ENCODE measurements around the gene DUSP8. TPM values are rescaled to one million over a fixed set of nuclear protein-coding genes. Genes with fewer than 3 reads are reported as not detected.
"Not testable (repeated sequence)": the region's sequence is repeated elsewhere in the genome, so short reads cannot be mapped to it uniquely, and the experiment has no call there.

Gene DUSP8
- total RNA-seq, 2 experiments from 2014 or later, result not detected

GRCh38 chr11:1597994-1598380 is 25.9 kb upstream of the DUSP8 start, which contains the start of gene KRTAP5-2:
TSS of gene KRTAP5-2 (minus strand) at chr11:1598294. CDS start at chr11:1598250, 44 bp downstream.
- Histone ChIP-seq H3K9me2 (ENCODE audit: insufficient read depth, low read length) (no peaks in the 10 kb centered on the region), H3K36me3 (ENCODE audit: insufficient read depth, low read length) (no peaks in the 10 kb centered on the region), H3K79me2 (ENCODE audit: insufficient read depth, low read depth, low read length) (no peaks in the 10 kb centered on the region), H3K27ac (ENCODE audit: low read depth, low read length, poor library complexity, severe bottlenecking) (no peak within 1 kb of the TSS), H3K4me2 (ENCODE audit: low read length) (no peak within 1 kb of the TSS), H3K4me1 (ENCODE audit: insufficient read depth, low read length, poor library complexity, severe bottlenecking) (no peaks in the 10 kb centered on the region), H3K9me3 (ENCODE audit: low read length) (no peaks in the 10 kb centered on the region), H4K20me1 (ENCODE audit: insufficient read depth, low read length) (no peaks in the 10 kb centered on the region), H3K4me3 (ENCODE audit: low read depth, low read length, poor library complexity, severe bottlenecking) (no peak within 1 kb of the TSS), H2AFZ (ENCODE audit: low read length) (no peak within 1 kb of the TSS)
- no TSS peak for BruUV-seq (replicated peaks)
- intact Hi-C loops (cut with micrococcal nuclease; ENCODE audit: unreplicated experiment), result no loop called here
- ChIA-PET CTCF (ENCODE audit: unreplicated experiment) (interaction anchor here (0.6 to 0.7 kb wide), 2 partner anchors 18 to 347 kb away, joined by 5 to 10 read pairs; no protein-coding TSS in a partner anchor), POLR2A (no interaction called here)
- DNase-seq (ENCODE audit: low spot score), result no peak
- no peak for TF ChIP-seq EZH2phosphoT487 (IDR thresholded peaks at IDR 0.05; ENCODE audit: borderline replicate concordance, low read depth, low read length)
- TF ChIP-seq CTCF (conservative IDR thresholded peaks at IDR 0.05; ENCODE audit: low read length), result no peak

- ChIA-PET POLR2A (no interaction called here), CTCF (ENCODE audit: unreplicated experiment) (interaction anchor here (0.6 kb wide), 1 partner anchor 346 kb away, joined by 5 read pairs; no protein-coding TSS in a partner anchor)
- no peaks in the 10 kb centered on the region for H3K9me2 ChIP-seq (ENCODE audit: insufficient read depth, low read length)
- H4K20me1 ChIP-seq (ENCODE audit: insufficient read depth, low read length), result no peaks in the 10 kb centered on the region
- no peaks in the 10 kb centered on the region for H3K79me2 ChIP-seq (ENCODE audit: insufficient read depth, low read depth, low read length)
- no peak overlapping the region for H3K27ac ChIP-seq (ENCODE audit: low read depth, low read length, poor library complexity, severe bottlenecking)
- no peak overlapping the region for H2AFZ ChIP-seq (ENCODE audit: low read length)
- no TSS peak for BruUV-seq (replicated peaks)
- H3K9me3 ChIP-seq (ENCODE audit: low read length), result no peaks in the 10 kb centered on the region
- H3K4me2 ChIP-seq (ENCODE audit: low read length), result no peak overlapping the region
- no peaks in the 10 kb centered on the region for H3K4me1 ChIP-seq (ENCODE audit: insufficient read depth, low read length, poor library complexity, severe bottlenecking)
- intact Hi-C loops (cut with micrococcal nuclease; ENCODE audit: unreplicated experiment), result no loop called here
- TF ChIP-seq EZH2phosphoT487 (IDR thresholded peaks at IDR 0.05; ENCODE audit: borderline replicate concordance, low read depth, low read length) (no peak), CTCF (conservative IDR thresholded peaks at IDR 0.05; ENCODE audit: low read length) (no peak)
- no peak overlapping the region for H3K4me3 ChIP-seq (ENCODE audit: low read depth, low read length, poor library complexity, severe bottlenecking)
- H3K36me3 ChIP-seq (ENCODE audit: insufficient read depth, low read length), result no peaks in the 10 kb centered on the region
- no peak for DNase-seq (ENCODE audit: low spot score)
These were observed 25.4 kb upstream of the DUSP8 start for GRCh38 chr11:1597331-1597993.

- H3K79me2 ChIP-seq (ENCODE audit: insufficient read depth, low read depth, low read length); DNase-seq (ENCODE audit: low spot score); H3K9me3 ChIP-seq (ENCODE audit: low read length); H3K36me3 ChIP-seq (ENCODE audit: insufficient read depth, low read length); H3K9me2 ChIP-seq (ENCODE audit: insufficient read depth, low read length); BruUV-seq (replicated peaks); H3K4me1 ChIP-seq (ENCODE audit: insufficient read depth, low read length, poor library complexity, severe bottlenecking); H3K27ac ChIP-seq (ENCODE audit: low read depth, low read length, poor library complexity, severe bottlenecking); CTCF ChIA-PET (ENCODE audit: unreplicated experiment); POLR2A ChIA-PET; H4K20me1 ChIP-seq (ENCODE audit: insufficient read depth, low read length); H3K4me3 ChIP-seq (ENCODE audit: low read depth, low read length, poor library complexity, severe bottlenecking); H2AFZ ChIP-seq (ENCODE audit: low read length); intact Hi-C loops (cut with micrococcal nuclease; ENCODE audit: unreplicated experiment); H3K4me2 ChIP-seq (ENCODE audit: low read length): not testable (repeated sequence)
These were observed 24.6 kb upstream of the DUSP8 start for GRCh38 chr11:1596576-1597121.

GRCh38 chr11:1595994-1596575 is 24.0 kb upstream of the DUSP8 start:
- CTCF ChIA-PET (ENCODE audit: unreplicated experiment); H3K9me2 ChIP-seq (ENCODE audit: insufficient read depth, low read length); H3K4me3 ChIP-seq (ENCODE audit: low read depth, low read length, poor library complexity, severe bottlenecking); H3K9me3 ChIP-seq (ENCODE audit: low read length); H2AFZ ChIP-seq (ENCODE audit: low read length); POLR2A ChIA-PET; BruUV-seq (replicated peaks); H3K27ac ChIP-seq (ENCODE audit: low read depth, low read length, poor library complexity, severe bottlenecking); H3K4me2 ChIP-seq (ENCODE audit: low read length); DNase-seq (ENCODE audit: low spot score); H3K4me1 ChIP-seq (ENCODE audit: insufficient read depth, low read length, poor library complexity, severe bottlenecking); H3K36me3 ChIP-seq (ENCODE audit: insufficient read depth, low read length); H4K20me1 ChIP-seq (ENCODE audit: insufficient read depth, low read length); H3K79me2 ChIP-seq (ENCODE audit: insufficient read depth, low read depth, low read length): not testable (repeated sequence)
- intact Hi-C loops (cut with micrococcal nuclease; ENCODE audit: unreplicated experiment), result loop anchor here (2.0 kb wide), 1 partner anchor 33 kb away; the partner anchor contains the start of gene KRTAP5-5
